Neural cell (in vitro differentiated cells): Measurements from ENCODE around the gene TSLP. TPM values are rescaled to one million over a fixed set of nuclear protein-coding genes. Genes with fewer than 3 reads are reported as not detected.

Source experiments
- H2AFZ ChIP-seq: fragments of 200-600, 300-800 bp; sonication (generic), shearing (Covaris generic); 2 replicates; pipeline ENCODE4 v1.6.0; 2014; ENCODE audit warnings: low read depth, mild to moderate bottlenecking, antibody characterized with exemption, low read length, moderate library complexity
- H3F3A ChIP-seq: fragments of 200-600 bp; shearing (Covaris generic); 2 replicates; pipeline ENCODE4 v1.6.1; 2016; ENCODE audit warnings: mild to moderate bottlenecking, moderate library complexity, mixed read lengths, antibody characterized with exemption, low read length; ENCODE audit not compliant: insufficient read depth, poor library complexity, severe bottlenecking
- H3K27ac ChIP-seq: fragments of 200-600, 300-800 bp; sonication (generic), shearing (Covaris generic); 2 replicates; pipeline ENCODE4 v1.5.1; 2014; ENCODE audit warnings: mild to moderate bottlenecking, low read length, moderate library complexity
- H3K27me3 ChIP-seq: fragments of 300-800, 200-600 bp; sonication (generic), shearing (Covaris generic); 2 replicates; pipeline ENCODE4 v1.6.0; 2014; ENCODE audit warnings: mild to moderate bottlenecking, low read depth, low read length, moderate library complexity; ENCODE audit not compliant: insufficient read depth
- H3K36me3 ChIP-seq: fragments of 300-800, 200-600 bp; sonication (generic), shearing (Covaris generic); 2 replicates; pipeline ENCODE4 v1.5.1; 2014; ENCODE audit warnings: mild to moderate bottlenecking, antibody characterized with exemption, low read length, moderate library complexity; ENCODE audit not compliant: insufficient read depth
- H3K4me2 ChIP-seq: fragments of 300-800, 200-600 bp; sonication (generic), shearing (Covaris generic); 2 replicates; pipeline ENCODE4 v1.6.0; 2014; ENCODE audit warnings: mild to moderate bottlenecking, low read length
- H3K4me3 ChIP-seq: fragments of 300-800, 200-600 bp; sonication (generic), shearing (Covaris generic); 2 replicates; pipeline ENCODE4 v1.5.1; 2014; ENCODE audit warnings: mild to moderate bottlenecking, low read length, moderate library complexity
- H3K79me2 ChIP-seq: fragments of 200-600 bp; shearing (Covaris generic); replicated peaks from 2 replicates; pipeline ENCODE4 v1.6.0; 2014; ENCODE audit warnings: mild to moderate bottlenecking, low read length, moderate library complexity; ENCODE audit not compliant: insufficient read depth
- H3K9ac ChIP-seq: fragments of 300-800, 200-600 bp; sonication (generic), shearing (Covaris generic); 2 replicates; pipeline ENCODE4 v1.6.1; 2016; ENCODE audit warnings: mild to moderate bottlenecking, low read length, mixed read lengths
- H3K9me2 ChIP-seq: fragments of 200-600 bp; shearing (Covaris generic); 2 replicates; pipeline ENCODE4 v1.6.1; 2016; ENCODE audit warnings: mild to moderate bottlenecking, low read length, mixed read lengths; ENCODE audit not compliant: insufficient read depth
- H3K9me3 ChIP-seq: fragments of 200-600, 300-800 bp; sonication (generic), shearing (Covaris generic); 2 replicates; pipeline ENCODE4 v1.6.1; 2016; ENCODE audit warnings: mild to moderate bottlenecking, mixed run types, low read length, moderate library complexity, mixed read lengths
- H4K20me1 ChIP-seq: fragments of 200-600 bp; shearing (Covaris generic); 2 replicates; pipeline ENCODE4 v1.6.1; 2016; ENCODE audit warnings: mild to moderate bottlenecking, mixed run types; ENCODE audit not compliant: insufficient read depth
- CTCF ChIP-seq: fragments of 450-650 bp; IDR thresholded peaks from 2 replicates; pipeline ENCODE4 v1.5.1; 2014; ENCODE audit warnings: antibody characterized with exemption, mild to moderate bottlenecking, moderate library complexity; ENCODE audit not compliant: poor library complexity, severe bottlenecking
- EP300 ChIP-seq: fragments of 450-650 bp; conservative IDR thresholded peaks from 2 replicates; pipeline ENCODE4 v1.6.1; 2014; ENCODE audit warnings: antibody characterized with exemption, mild to moderate bottlenecking, moderate library complexity; ENCODE audit not compliant: poor library complexity, severe bottlenecking
- EZH2 ChIP-seq: fragments of 200-600, 300-800 bp; shearing (Covaris generic), sonication (generic); IDR thresholded peaks from 2 replicates; pipeline ENCODE4 v1.6.1; 2014; ENCODE audit warnings: antibody characterized with exemption, low read length, borderline replicate concordance, mild to moderate bottlenecking; ENCODE audit not compliant: insufficient read depth, poor library complexity, severe bottlenecking
- MXI1 ChIP-seq: fragments of 450-650 bp; conservative IDR thresholded peaks from 2 replicates; pipeline ENCODE4 v1.6.1; 2014; ENCODE audit warnings: antibody characterized with exemption, mild to moderate bottlenecking; ENCODE audit not compliant: poor library complexity, severe bottlenecking
- POLR2AphosphoS5 ChIP-seq: IDR thresholded peaks from 2 replicates; pipeline ENCODE4 v1.6.1; 2012
- RAD21 ChIP-seq: fragments of 450-650 bp; conservative IDR thresholded peaks from 2 replicates; pipeline ENCODE4 v1.6.1; 2014; ENCODE audit warnings: antibody characterized with exemption, mild to moderate bottlenecking, moderate library complexity
- REST ChIP-seq: IDR thresholded peaks from 2 replicates; pipeline ENCODE4 v1.6.1; 2012; ENCODE audit warnings: borderline replicate concordance
- SMC3 ChIP-seq: fragments of 450-650 bp; conservative IDR thresholded peaks from 2 replicates; pipeline ENCODE4 v1.6.1; 2014; ENCODE audit warnings: antibody characterized with exemption, mild to moderate bottlenecking, moderate library complexity; ENCODE audit not compliant: poor library complexity
- TAF1 ChIP-seq: IDR thresholded peaks from 2 replicates; pipeline ENCODE4 v1.6.1; 2012; ENCODE audit warnings: low read depth
- polyA plus RNA-seq: library from polyadenylated mRNA; depleted of rRNA; stranded (reverse); fragments of >200 nt; gene quantifications from 2 replicates; pipeline ENCODE4 v1.2.3, GENCODE V29; 2014

TSLP gene
- polyA plus RNA-seq, 1 donor from 2014 or later, result not detected

- Histone ChIP-seq H3K36me3 (no peaks in the 10 kb centered on the region), H3K9me3 (no peaks in the 10 kb centered on the region)
These were observed 42.6 kb upstream of the TSLP start for GRCh38 chr5:111028865-111029264.

GRCh38 chr5:111043712-111044506 is 27.6 kb upstream of the TSLP start:
- H3K4me2 ChIP-seq, result no peak overlapping the region
- H3K9me3 ChIP-seq, result no peaks in the 10 kb centered on the region
- no peaks in the 10 kb centered on the region for H3K36me3 ChIP-seq
- H3K27ac ChIP-seq, result no peak overlapping the region
- H3F3A ChIP-seq, result no peaks in the 10 kb centered on the region
- H3K27me3 ChIP-seq, result no peaks in the 10 kb centered on the region
- no peaks in the 10 kb centered on the region for H4K20me1 ChIP-seq
- H3K4me3 ChIP-seq, result no peak overlapping the region
- no peak overlapping the region for H3K9ac ChIP-seq
- H3K9me2 ChIP-seq, result no peaks in the 10 kb centered on the region
- no peaks in the 10 kb centered on the region for H3K79me2 ChIP-seq
- H2AFZ ChIP-seq, result no peak overlapping the region
- no peak for TF ChIP-seq RAD21
- TF ChIP-seq EZH2, result no peak
- no peak for TF ChIP-seq MXI1
- TF ChIP-seq CTCF, result no peak
- no peak for TF ChIP-seq POLR2AphosphoS5

More at GRCh38 chr5:111028865-111029264, 42.6 kb upstream of the TSLP start:
- H3K27me3 ChIP-seq, result no peaks in the 10 kb centered on the region
- no peaks in the 10 kb centered on the region for H4K20me1 ChIP-seq
- no peak overlapping the region for H2AFZ ChIP-seq
- no peaks in the 10 kb centered on the region for H3K79me2 ChIP-seq
- H3K4me3 ChIP-seq, result no peak overlapping the region
- H3K9ac ChIP-seq, result no peak overlapping the region
- no peaks in the 10 kb centered on the region for H3F3A ChIP-seq
- no peak overlapping the region for H3K4me2 ChIP-seq
- TF ChIP-seq EZH2 (no peak), POLR2AphosphoS5 (no peak), RAD21 (no peak), EP300 (no peak), SMC3 (no peak), TAF1 (no peak), REST (no peak), CTCF (no peak), MXI1 (no peak)
- H3K27ac ChIP-seq, result no peak overlapping the region
- no peaks in the 10 kb centered on the region for H3K9me2 ChIP-seq
